Lung (tissue), 12 donors: ENCODE data around the gene SLC9A2. TPM values are rescaled to one million over a fixed set of nuclear protein-coding genes. Genes with fewer than 3 reads are reported as not detected.

Experiments
- ATAC-seq: fragments of 200-7000 bp; cut with Tn5 transposase; one replicate; pipeline ENCODE4 v1.9.1; 2020; ENCODE audit warnings: moderate number of reproducible peaks; ENCODE audit not compliant: insufficient read depth, low FRiP score
- DNase-seq, 3 donors: peaks; one replicate each; pipeline ENCODE4 v3.0.0-alpha.2; 2013 to 2017
- H3K27ac ChIP-seq, 2 donors: one replicate each; pipeline ENCODE4 v1.5.1; 2013; ENCODE audit warnings: mild to moderate bottlenecking in 2 of 2, moderate library complexity in 2 of 2, control low read depth in 1 of 2, inconsistent platforms in 1 of 2, low read depth in 1 of 2, low read length in 1 of 2
- H3K27me3 ChIP-seq, 3 donors: one replicate each; pipeline ENCODE4 v1.5.1; 2013; ENCODE audit warnings: low read length in 2 of 3; ENCODE audit not compliant: control insufficient read depth in 3 of 3, insufficient read depth in 3 of 3
- H3K36me3 ChIP-seq, 4 donors: one replicate each; pipeline ENCODE4 v1.5.1; 2013; ENCODE audit warnings: low read length in 4 of 4, mild to moderate bottlenecking in 1 of 4, moderate library complexity in 1 of 4; ENCODE audit not compliant: control insufficient read depth in 4 of 4, insufficient read depth in 4 of 4
- H3K4me1 ChIP-seq, 5 donors: one replicate each; pipeline ENCODE4 v1.5.1; 2013; ENCODE audit warnings: low read length in 5 of 5, mild to moderate bottlenecking in 2 of 5, moderate library complexity in 1 of 5; ENCODE audit not compliant: control insufficient read depth in 5 of 5, insufficient read depth in 5 of 5
- H3K4me3 ChIP-seq: one replicate; pipeline ENCODE4 v1.5.1; 2013; ENCODE audit warnings: mild to moderate bottlenecking, control low read depth, moderate library complexity
- H3K9ac ChIP-seq, 2 donors: one replicate each; pipeline ENCODE4 v1.5.1; 2013; ENCODE audit warnings: low read length in 2 of 2, control low read depth in 1 of 2; ENCODE audit not compliant: insufficient read depth in 1 of 2
- H3K9me3 ChIP-seq, 4 donors: one replicate each; pipeline ENCODE4 v1.5.1; 2013; ENCODE audit warnings: low read length in 3 of 4, mild to moderate bottlenecking in 1 of 4, moderate library complexity in 1 of 4; ENCODE audit not compliant: control insufficient read depth in 4 of 4, insufficient read depth in 3 of 4
- CTCF ChIP-seq: IDR thresholded peaks from 2 replicates; pipeline ENCODE4 v1.5.1; 2012; ENCODE audit warnings: mild to moderate bottlenecking; ENCODE audit errors: control extremely low read depth, extremely low read depth
- WGBS, 2 donors: extraction: QIAGEN DNeasy Blood & Tissue Kit; methylation state at CpG; one replicate each; pipeline ENCODE4 v1.1.7; 2013; 5-methylcytosine and 5-hydroxymethylcytosine counted together
- polyA plus RNA-seq, 2 donors: library from polyadenylated mRNA; stranded (reverse); fragments of 200-250 nt; gene quantifications; one replicate each; pipeline ENCODE4 v1.2.1, GENCODE V29; 2013
- total RNA-seq, 2 donors: library from RNA; depleted of rRNA in 1 of 2; stranded (reverse); fragments of >200 nt in 1 of 2; gene quantifications; one replicate each; pipeline ENCODE4 v1.2.1, GENCODE V29; 2014 to 2021
- donor health status: control.
- donor health status: control.
- donor health status: Bipolar disorder and iron deficiency.
- donor health status: healthy.
- donor health status: DM: yes; HTN: yes; CAD: no.

The SLC9A2 gene
- total and polyA plus RNA-seq, 4 donors, result 0.04 to 0.52 (median 0.07) TPM

GRCh38 chr2:102660574-102660973 lies 41.2 kb downstream of the SLC9A2 start:
- no peak overlapping the region for H3K27ac ChIP-seq
- H3K27me3 ChIP-seq, result no peaks in the 10 kb centered on the region
- DNase-seq (no peak), ATAC-seq (no peak)
- 94 to 96% methylated on average over 6 of the region's 6 CpGs for WGBS, 2 donors
- H3K9me3 ChIP-seq, result peaks cover 0 to 1% (median 0%) of the 10 kb centered on the region in 4 donors
- no peak overlapping the region for H3K4me3 ChIP-seq
- H3K36me3 ChIP-seq, result no peaks in the 10 kb centered on the region
- H3K9ac ChIP-seq, result no peak overlapping the region
- TF ChIP-seq CTCF, result no peak
- H3K4me1 ChIP-seq, result no peaks in the 10 kb centered on the region

GRCh38 chr2:102661846-102662245 lies 42.5 kb downstream of the SLC9A2 start:
- DNase-seq, result no peak
- H3K9me3 ChIP-seq, result no peaks in the 10 kb centered on the region
- no peaks in the 10 kb centered on the region for H3K4me1 ChIP-seq
- WGBS, 2 donors, result 81 to 90% methylated on average over 5 of the region's 5 CpGs
- ATAC-seq, result no peak
- no peak for TF ChIP-seq CTCF
- no peak overlapping the region for H3K4me3 ChIP-seq
- no peaks in the 10 kb centered on the region for H3K27me3 ChIP-seq
- no peak overlapping the region for H3K27ac ChIP-seq
- no peaks in the 10 kb centered on the region for H3K36me3 ChIP-seq
- H3K9ac ChIP-seq, result no peak overlapping the region

GRCh38 chr2:102662833-102663232 lies 43.5 kb downstream of the SLC9A2 start:
- no peak overlapping the region for H3K9ac ChIP-seq
- 28 to 40% methylated on average over 5 of the region's 5 CpGs for WGBS, 2 donors
- DNase-seq (no peak), ATAC-seq (no peak)
- no peaks in the 10 kb centered on the region for H3K4me1 ChIP-seq
- no peaks in the 10 kb centered on the region for H3K27me3 ChIP-seq
- TF ChIP-seq CTCF, result no peak
- no peaks in the 10 kb centered on the region for H3K9me3 ChIP-seq
- no peak overlapping the region for H3K27ac ChIP-seq
- H3K4me3 ChIP-seq, result no peak overlapping the region
- no peaks in the 10 kb centered on the region for H3K36me3 ChIP-seq

GRCh38 chr2:102663381-102663780 lies 44.0 kb downstream of the SLC9A2 start:
- no peak for DNase-seq
- H3K36me3 ChIP-seq, result no peaks in the 10 kb centered on the region
- no peak overlapping the region for H3K9ac ChIP-seq
- H3K27ac ChIP-seq, result no peak overlapping the region
- no peak overlapping the region for H3K4me3 ChIP-seq
- no peak for ATAC-seq
- no peaks in the 10 kb centered on the region for H3K4me1 ChIP-seq
- H3K9me3 ChIP-seq, result no peaks in the 10 kb centered on the region
- H3K27me3 ChIP-seq, result no peaks in the 10 kb centered on the region
- 58 to 74% methylated on average over 3 of the region's 3 CpGs for WGBS, 2 donors
- no peak for TF ChIP-seq CTCF
